K562 (cell line): ENCODE data around the gene GPC2. TPM values are rescaled to one million over a fixed set of nuclear protein-coding genes. Genes with fewer than 3 reads are reported as not detected.
A peak's percentile ranks its signal among the peaks of the same experiment; 100 is the strongest.

ENCODE experiments used
- ATAC-seq: fragments of 200-7000 bp; cut with Tn5 transposase; 3 replicates; pipeline ENCODE4 v1.9.1; 2020; ENCODE audit warnings: moderate library complexity
- BruUV-seq: library from RNA; stranded (reverse); fragments of 400-500 nt; replicated peaks from 2 replicates; lab custom pipeline; 2021; lab: Mats Ljungman, UMichigan
- CTCF ChIA-PET: fragments of 300-600 bp; formaldehyde crosslinking; extraction: SDS; loops from one replicate; lab custom pipeline; 2021; ENCODE audit warnings: low intra/inter-chr PET ratio; lab: Yijun Ruan, JAX
- POLR2A ChIA-PET: fragments of 300-600, 350-650 bp; sonication (Branson Sonifier 250); formaldehyde crosslinking; extraction: SDS; loops from one replicate; lab custom pipeline; 2021; ENCODE audit warnings: antibody characterized with exemption, inconsistent platforms; lab: Yijun Ruan, JAX
- DNase-seq, 4 experiments: peaks; one replicate each; pipeline versions ENCODE4 v3.0.0 to v3.0.0-alpha.2; 2011 to 2018; ENCODE audit warnings: low spot score in 3 of 4, mixed read lengths in 3 of 4; ENCODE audit errors: extremely low read depth in 1 of 4
- FAIRE-seq: peaks from 2 replicates; lab custom pipeline; 2011; peaks lifted over from hg19 to GRCh38; lab: Jason Lieb, UNC
- H2AFZ ChIP-seq: 2 replicates; pipeline ENCODE4 v1.6.0; 2011; ENCODE audit warnings: low read depth, low read length, control low read depth, inconsistent platforms
- H3K27ac ChIP-seq: fragments of 200-600 bp; 3 replicates; pipeline ENCODE4 v1.8.0; 2011; ENCODE audit warnings: low read depth, mild to moderate bottlenecking, control low read depth, inconsistent platforms, low read length, moderate library complexity, mixed read lengths; ENCODE audit errors: extremely low read depth
- H3K27me3 ChIP-seq, 2 experiments: fragments of 300-600 bp in 1 of 2; 2 replicates in 1 of 2; 3 replicates in 1 of 2; pipeline versions ENCODE4 v1.6.0 to v1.8.0; 2011; ENCODE audit warnings: inconsistent platforms in 2 of 2, low read length in 2 of 2, mild to moderate bottlenecking in 1 of 2, mixed read lengths in 1 of 2, moderate library complexity in 1 of 2; ENCODE audit not compliant: control insufficient read depth in 2 of 2, insufficient read depth in 2 of 2
- H3K36me3 ChIP-seq: fragments of 300-600 bp; 3 replicates; pipeline ENCODE4 v1.8.0; 2011; ENCODE audit warnings: mild to moderate bottlenecking, low read length, inconsistent platforms; ENCODE audit not compliant: control insufficient read depth, insufficient read depth
- H3K4me1 ChIP-seq, 2 experiments: fragments of 200-600 bp in 1 of 2; replicated peaks in 1 of 2; 2 replicates in 1 of 2; 3 replicates in 1 of 2; pipeline versions ENCODE4 v1.5.1 to v1.8.0; 2011; ENCODE audit warnings: inconsistent platforms in 2 of 2, low read length in 2 of 2, mild to moderate bottlenecking in 1 of 2, mixed read lengths in 1 of 2, moderate library complexity in 1 of 2; ENCODE audit not compliant: control insufficient read depth in 2 of 2, insufficient read depth in 2 of 2
- H3K4me2 ChIP-seq: 2 replicates; pipeline ENCODE4 v1.6.1; 2011; ENCODE audit warnings: low read length, control low read depth, inconsistent platforms, mixed read lengths; ENCODE audit not compliant: insufficient read depth
- H3K4me3 ChIP-seq: fragments of 200-600 bp; sonication (generic), shearing (Covaris generic); 2 replicates; pipeline ENCODE4 v1.5.1; 2016; ENCODE audit warnings: control low read depth, inconsistent platforms
- H3K79me2 ChIP-seq: fragments of 200-600 bp; 3 replicates; pipeline ENCODE4 v1.8.0; 2011; ENCODE audit warnings: low read length, inconsistent platforms; ENCODE audit not compliant: control insufficient read depth, insufficient read depth
- H3K9ac ChIP-seq, 2 experiments: 2 replicates each; pipeline versions ENCODE4 v1.6.0 to v1.6.1; 2011; ENCODE audit warnings: low read depth in 2 of 2, low read length in 2 of 2, control low read depth in 1 of 2, inconsistent platforms in 1 of 2, mild to moderate bottlenecking in 1 of 2, mixed read lengths in 1 of 2; ENCODE audit not compliant: insufficient read depth in 1 of 2
- H3K9me1 ChIP-seq: one replicate; pipeline ENCODE4 v1.6.0; 2011; ENCODE audit warnings: inconsistent platforms, mild to moderate bottlenecking, low read length, moderate library complexity; ENCODE audit not compliant: control insufficient read depth, insufficient read depth
- H3K9me3 ChIP-seq: replicated peaks from 2 replicates; pipeline ENCODE4 v1.5.1; 2011; ENCODE audit warnings: low read depth, low read length, inconsistent platforms; ENCODE audit not compliant: control insufficient read depth, insufficient read depth
- H4K20me1 ChIP-seq: replicated peaks from 2 replicates; pipeline ENCODE4 v1.6.1; 2011; ENCODE audit warnings: low read length, inconsistent platforms, mixed read lengths; ENCODE audit not compliant: control insufficient read depth, insufficient read depth
- CHD7 ChIP-seq: fragments of 200-600 bp; sonication (generic); IDR thresholded peaks from one replicate; pipeline ENCODE4 v1.6.1; 2012; ENCODE audit warnings: mild to moderate bottlenecking, low read depth, low read length, inconsistent platforms
- FOXJ2 ChIP-seq: fragments of 200-800 bp; sonication (Bioruptor generic); IDR thresholded peaks from 2 replicates; pipeline ENCODE4 v1.6.1; 2016; ENCODE audit warnings: missing genetic modification characterization, missing compliant biosample characterization
- HNRNPH1 ChIP-seq: fragments of 200-400 bp; formaldehyde crosslinking; optimal IDR thresholded peaks from 2 replicates; pipeline ENCODE3; 2017; ENCODE audit warnings: low read depth, mild to moderate bottlenecking, low read length, moderate library complexity
- LEF1 ChIP-seq: fragments of 450-650 bp; IDR thresholded peaks from 2 replicates; pipeline ENCODE4 v1.6.1; 2016; ENCODE audit warnings: mild to moderate bottlenecking
- MCM2 ChIP-seq: fragments of 450-650 bp; IDR thresholded peaks from 2 replicates; pipeline ENCODE4 v1.6.1; 2017; ENCODE audit warnings: low read depth, mild to moderate bottlenecking
- NBN ChIP-seq: fragments of 450-650 bp; IDR thresholded peaks from 2 replicates; pipeline ENCODE4 v1.6.1; 2016; ENCODE audit warnings: low read depth, mild to moderate bottlenecking
- NFIC ChIP-seq: fragments of 450-650 bp; IDR thresholded peaks from 2 replicates; pipeline ENCODE4 v1.6.1; 2017; ENCODE audit warnings: mild to moderate bottlenecking, inconsistent platforms
- TCF7 ChIP-seq: sonication (generic); IDR thresholded peaks from 2 replicates; pipeline ENCODE4 v1.6.1; 2016; ENCODE audit warnings: antibody characterized with exemption, borderline replicate concordance
- ZNF511 ChIP-seq: sonication (generic); formaldehyde crosslinking; IDR thresholded peaks from 2 replicates; pipeline ENCODE4 v1.8.0; 2022; ENCODE audit warnings: mild to moderate bottlenecking, missing genetic modification reagents
- WGBS: fragments of 100-300 bp; shearing (Covaris generic); methylation state at CpG from one replicate; pipeline ENCODE4 v1.1.6; 2016; ENCODE audit warnings: low coverage, mixed read lengths; ENCODE audit not compliant: insufficient coverage; ENCODE audit errors: missing lambda C conversion rate; 5-methylcytosine and 5-hydroxymethylcytosine counted together
- in situ Hi-C: fragments of 300-500 bp; cut with MboI; formaldehyde crosslinking; loops from 4 replicates; pipeline ENCODE4 v1.15.0; 2018; ENCODE audit warnings: inconsistent platforms, mixed read lengths
- intact Hi-C: fragments of 100-400 bp; cut with micrococcal nuclease; formaldehyde crosslinking; loops from 2 replicates; pipeline ENCODE4 v1.14.2; 2022
- polyA plus RNA-seq, 8 experiments: library from polyadenylated mRNA; depleted of rRNA in 4 of 8; stranded (reverse) in 5 of 8; unstranded in 3 of 8; fragments of >200 nt; fragmentation: Nextera tagmentation in 2 of 8; fragmentation: Illumina TruSeq in 1 of 8; extraction: Ambion mirVana in 2 of 8; extraction: Trizol in 1 of 8; gene quantifications; 2 replicates each; pipeline versions ENCODE4 v1.2.1 to v1.2.3, GENCODE V29; 2011 to 2014; ENCODE audit warnings: inconsistent platforms in 1 of 8, missing spikeins in 1 of 8
- total RNA-seq, 7 experiments: library from RNA; depleted of rRNA in 6 of 7; stranded (reverse); fragments of >200 nt in 6 of 7; fragmentation: Illumina TruSeq in 2 of 7; extraction: Trizol in 2 of 7; gene quantifications; 2 replicates each; pipeline versions ENCODE4 v1.2.1 to v1.2.3, GENCODE V29; 2011 to 2021; ENCODE audit warnings: low replicate concordance in 1 of 7

GPC2 gene
- total and polyA plus RNA-seq, 9 of the 15 experiments (the other 6 are each of a cell fraction or from before 2014, with no cell fraction given), result 0.06 to 7.7 (median 1.4) TPM; not detected in 1

GRCh38 chr7:100157334-100158228 is 19.6 kb downstream of the GPC2 start:
- Histone ChIP-seq H3K4me2 (peak overlapping the region; percentile 89), H3K9me3 (no peaks in the 10 kb centered on the region), H3K9me1 (no peaks in the 10 kb centered on the region), H3K79me2 (peaks cover 30% of the 10 kb centered on the region), H3K4me1 (peaks cover 30 to 74% of the 10 kb centered on the region in 2 experiments), H3K4me3 (peak overlapping the region; percentile 99), H3K27ac (peak overlapping the region; percentile 91), H3K27me3 (no peaks in the 10 kb centered on the region), H3K9ac (peak overlapping the region; percentile 90 to 98), H4K20me1 (peaks cover 10% of the 10 kb centered on the region), H2AFZ (no peak overlapping the region), H3K36me3 (peaks cover 45% of the 10 kb centered on the region)
- DNase-seq (peak; percentile 62 to 88 (median 73)), ATAC-seq (peak; percentile 80), FAIRE-seq (peak; percentile 73)
- whole genome bisulfite sequencing, result 4% methylated on average over 20 of the region's 32 CpGs
- ChIA-PET CTCF (no interaction called here), POLR2A (interaction anchor here (0.7 to 2.1 kb wide), 7 partner anchors 10 to 140 kb away, joined by 3 to 8 read pairs (median 3); no protein-coding TSS in a partner anchor)
- BruUV-seq, result TSS peak; percentile 54
- intact Hi-C loops (loop anchor here (1.0 to 5.0 kb wide), 3 partner anchors 10 to 115 kb away; no protein-coding TSS in a partner anchor), in situ Hi-C loops (no loop called here)
- TF ChIP-seq NBN (no peak), TCF7 (no peak), CHD7 (no peak), MCM2 (no peak), FOXJ2 (no peak), NFIC (no peak; the same call in 1 of the 2 replicates), ZNF511 (CRISPR knock-in tag) (0 out of 2 replicates have a peak, but pooled peaks have one; percentile 60), LEF1 (peak; percentile 52; the same call in 1 of the 2 replicates), HNRNPH1 (no peak)
